Right ventricle myocardium inferior (tissue), 1 donor: ENCODE results near the gene KIF20B. TPM values are rescaled to one million over a fixed set of nuclear protein-coding genes. Genes with fewer than 3 reads are reported as not detected.

Experiments used
- ATAC-seq: fragments of 200-7000 bp; cut with Tn5 transposase; one replicate; pipeline ENCODE4 v1.9.1; 2020; ENCODE audit warnings: mild to moderate bottlenecking, moderate library complexity
- DNase-seq: peaks from one replicate; pipeline ENCODE4 v3.0.0; 2021; ENCODE audit errors: missing footprints
- intact Hi-C: fragments of 100-400 bp; cut with DNase I; formaldehyde crosslinking; loops from one replicate; pipeline ENCODE4 v1.11.0; 2022
- long read RNA-seq: library from polyadenylated mRNA; unstranded; transcript quantifications from one replicate; pipeline ENCODE4 v2.0.0, GENCODE V29; 2021
- total RNA-seq: library from RNA; stranded (reverse); fragmentation: NEBNext Ultra II Directional; extraction: Animal tissue kit (Norgen Biotek cat#: 25700); gene quantifications from one replicate; pipeline ENCODE4 v1.2.1, GENCODE V29; 2021
- donor health status: DM: no; HTN: yes; CAD: no; lungs with severe emphysema.

Gene KIF20B
- 3.0 TPM for total RNA-seq
- long read RNA-seq, partial matches to known transcripts, result 1 of 1 reads
- long read RNA-seq, other reads (novel, unspliced or antisense), result 0 of 1 reads

- ATAC-seq, result peak; percentile 100
- intact Hi-C loops, result loop anchor here (1.0 to 2.0 kb wide), 2 partner anchors 56 to 275 kb away; partner anchors contain the start of gene PANK1
- peak; percentile 97 for DNase-seq
Observed at GRCh38 chr10:89701242-89702120, at the start of gene KIF20B. TSS of gene KIF20B (plus strand) at chr10:89701590. CDS start at chr10:89705295, 3,705 bp downstream.

- intact Hi-C loops, result no loop called here
- DNase-seq (no peak), ATAC-seq (no peak)
Observed at GRCh38 chr10:89651916-89652573, 49.3 kb upstream of the KIF20B start.

DNA sequence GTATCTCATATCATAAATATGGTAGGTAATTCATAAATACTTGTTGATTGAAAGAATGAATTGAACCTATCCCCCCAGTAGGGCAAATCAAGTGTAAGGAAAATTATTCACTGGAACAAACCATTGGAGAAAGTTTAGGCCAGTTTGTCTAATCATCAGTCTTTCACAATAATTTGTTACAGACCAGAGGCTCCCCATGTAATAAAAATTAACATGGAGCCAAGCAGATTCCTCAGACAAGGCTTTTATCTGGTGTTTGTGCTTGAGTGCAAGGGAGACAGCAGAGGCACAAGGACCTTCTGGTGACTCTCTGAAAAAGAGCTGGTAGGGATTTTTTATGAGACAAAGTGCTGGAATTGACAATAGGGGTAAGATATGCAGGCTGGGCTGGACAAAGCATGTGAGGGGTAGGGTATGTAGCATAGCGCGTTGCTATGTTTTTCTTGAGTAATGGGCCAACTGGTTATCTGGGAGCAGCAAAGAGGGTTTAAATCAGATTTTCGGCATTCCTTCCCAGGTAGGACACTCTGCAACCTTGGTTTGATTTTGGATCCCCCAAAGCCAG is 48.5 kb upstream of the KIF20B start:
- DNase-seq (no peak), ATAC-seq (no peak)
- intact Hi-C loops, result no loop called here

GRCh38 chr10:89653410-89653869 is 48.0 kb upstream of the KIF20B start:
- no peak for ATAC-seq
- intact Hi-C loops, result no loop called here
- DNase-seq, result no peak

DNA sequence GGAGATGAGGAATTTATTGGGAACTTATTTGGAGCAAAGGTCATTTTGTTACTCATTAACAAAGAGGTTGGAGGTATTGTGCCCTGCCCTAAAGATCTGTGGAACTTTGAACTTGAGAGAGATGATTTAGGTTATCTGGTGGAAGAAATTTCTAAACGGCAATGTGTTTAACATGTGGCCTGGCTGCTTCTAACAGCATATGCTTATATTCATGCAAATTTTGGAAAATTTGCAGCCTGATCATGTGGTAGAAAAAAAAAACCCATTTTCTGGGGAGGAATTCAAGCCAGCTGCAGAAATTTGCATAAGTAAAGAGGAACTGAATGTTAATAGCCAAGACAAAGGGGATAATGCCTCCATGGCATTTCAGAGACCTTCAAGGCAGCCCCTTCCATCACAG is 45.7 kb upstream of the KIF20B start:
- ATAC-seq (no peak), DNase-seq (no peak)
- intact Hi-C loops, result no loop called here

DNA sequence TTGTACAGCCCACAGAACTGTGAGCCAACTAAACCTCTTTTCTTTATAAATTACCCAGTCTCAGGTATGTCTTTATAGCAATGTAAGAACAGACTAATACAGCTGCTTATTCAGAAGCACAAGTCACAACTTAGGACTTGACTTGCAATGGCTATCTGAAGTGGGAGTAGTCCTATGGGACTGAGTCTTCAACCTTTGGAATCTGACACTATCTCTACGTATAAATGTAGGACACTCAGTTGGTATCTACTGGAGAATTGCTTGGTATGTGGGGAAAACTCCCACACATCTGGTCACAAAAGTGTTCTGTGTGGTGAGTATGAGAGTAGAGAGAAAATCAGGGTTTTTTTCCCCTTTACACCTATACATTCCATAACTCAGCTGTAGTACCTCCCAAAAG is 44.1 kb upstream of the KIF20B start:
- ATAC-seq (no peak), DNase-seq (no peak)
- intact Hi-C loops, result no loop called here

DNA sequence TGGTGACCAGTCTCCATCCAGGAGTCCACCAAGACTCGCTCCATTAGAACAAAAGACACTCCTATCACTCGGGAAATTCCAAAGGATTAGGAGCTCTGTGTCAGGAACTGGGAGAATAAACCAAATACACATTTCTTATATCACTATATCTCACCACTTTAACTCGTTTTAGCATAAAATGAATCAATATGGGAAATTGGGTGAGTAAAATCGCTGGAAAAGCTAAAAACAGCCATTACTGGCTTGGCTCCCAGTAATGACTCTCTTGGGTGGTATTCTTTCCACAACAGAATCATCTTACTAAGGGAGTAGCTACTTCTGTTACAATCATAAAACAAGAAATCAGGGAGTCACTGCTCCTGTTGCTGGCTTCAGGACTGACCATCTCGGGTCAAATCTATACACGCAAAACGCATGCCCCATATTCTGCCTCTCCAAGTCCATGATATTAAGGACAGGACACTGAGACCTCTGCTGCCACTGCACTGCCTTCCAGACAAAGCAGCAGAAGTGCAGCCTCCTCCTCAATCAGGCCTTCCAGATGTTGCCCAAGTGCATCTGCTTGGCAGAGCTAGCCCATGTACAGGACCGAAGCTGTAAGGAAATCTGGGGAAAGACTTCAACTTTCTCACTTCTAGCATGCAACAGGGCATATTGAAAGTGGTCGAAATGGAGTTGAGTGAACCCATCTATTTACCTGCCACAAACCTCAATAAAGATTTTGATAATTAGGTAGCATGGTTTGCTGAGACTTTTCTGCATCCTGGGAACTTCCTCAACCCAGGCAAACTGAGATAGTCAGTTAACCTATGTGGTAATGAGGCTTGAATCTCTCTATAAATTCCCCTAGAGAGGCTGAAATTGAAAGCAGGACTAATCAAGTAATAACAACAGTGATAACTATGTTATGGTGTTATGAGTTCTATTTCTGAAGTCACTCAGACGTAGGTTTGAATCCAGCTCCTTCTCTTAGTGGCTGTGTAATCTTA is 42.0 kb upstream of the KIF20B start:
- ATAC-seq (no peak), DNase-seq (no peak)
- intact Hi-C loops, result no loop called here

GRCh38 chr10:89662596-89662995 is 38.8 kb upstream of the KIF20B start:
- intact Hi-C loops, result no loop called here
- ATAC-seq (no peak), DNase-seq (no peak)

DNA sequence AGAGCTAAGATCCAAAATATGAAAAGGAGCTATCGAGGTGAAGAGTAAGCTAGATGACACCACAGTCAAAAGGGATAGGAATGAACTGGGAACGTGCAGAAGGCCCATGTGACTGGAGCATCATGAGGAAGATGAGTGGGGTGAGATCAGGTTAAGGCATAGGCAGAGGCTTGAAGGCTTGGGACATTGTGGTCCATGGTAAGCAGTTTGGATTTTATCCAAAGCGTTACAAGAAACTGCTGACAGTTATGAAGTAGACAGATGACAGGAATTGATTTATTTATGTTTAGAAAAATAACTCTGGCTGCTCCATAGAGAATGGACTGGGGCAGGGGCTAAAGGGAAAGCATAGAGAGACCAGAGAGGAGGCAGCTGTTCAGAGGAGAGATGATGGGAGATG is 38.2 kb upstream of the KIF20B start:
- ATAC-seq, result peak; percentile 63
- no peak for DNase-seq
- intact Hi-C loops, result no loop called here

DNA sequence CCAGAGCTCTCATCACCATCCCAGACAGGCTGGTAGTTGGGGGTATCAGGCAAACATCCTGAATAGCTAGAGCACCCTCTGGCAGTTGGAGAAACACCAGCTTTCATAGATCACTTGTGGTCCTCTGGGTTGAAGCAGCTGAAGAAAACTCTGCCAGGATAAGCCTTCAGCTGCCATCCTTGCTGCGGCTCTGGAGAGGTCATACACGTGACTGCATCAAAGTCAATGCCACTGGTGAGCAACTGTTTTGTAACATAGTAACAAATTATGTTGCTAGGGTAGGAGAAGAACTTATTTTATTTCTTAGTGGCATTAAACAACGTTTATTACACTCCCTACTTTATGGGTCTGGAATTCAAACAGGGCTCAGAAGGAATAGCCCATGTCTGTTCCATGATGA is 37.2 kb upstream of the KIF20B start:
- intact Hi-C loops, result no loop called here
- ATAC-seq (peak; percentile 61), DNase-seq (no peak)

GRCh38 chr10:89665302-89665701 is 36.1 kb upstream of the KIF20B start:
- DNase-seq (no peak), ATAC-seq (no peak)
- intact Hi-C loops, result no loop called here

DNA sequence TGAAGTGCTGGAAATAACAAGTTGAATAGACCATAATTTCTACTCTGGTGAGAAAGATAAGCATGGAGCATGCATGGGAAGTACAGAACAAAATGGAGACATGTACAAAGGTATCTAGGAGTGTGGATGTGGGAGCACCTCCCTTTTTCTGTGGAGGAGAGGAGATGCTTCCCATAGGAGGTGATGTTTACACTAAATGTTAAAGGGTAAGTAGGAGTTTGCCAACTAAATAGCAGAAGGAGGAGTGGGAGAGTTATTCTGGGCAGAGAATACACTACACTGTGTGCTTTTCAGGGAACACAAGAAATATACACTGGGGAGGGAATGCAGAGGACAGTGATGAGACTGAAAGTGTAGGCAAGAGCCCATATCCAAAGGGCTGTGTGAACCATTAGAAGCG is 35.3 kb upstream of the KIF20B start:
- ATAC-seq (no peak), DNase-seq (no peak)
- intact Hi-C loops, result no loop called here

DNA sequence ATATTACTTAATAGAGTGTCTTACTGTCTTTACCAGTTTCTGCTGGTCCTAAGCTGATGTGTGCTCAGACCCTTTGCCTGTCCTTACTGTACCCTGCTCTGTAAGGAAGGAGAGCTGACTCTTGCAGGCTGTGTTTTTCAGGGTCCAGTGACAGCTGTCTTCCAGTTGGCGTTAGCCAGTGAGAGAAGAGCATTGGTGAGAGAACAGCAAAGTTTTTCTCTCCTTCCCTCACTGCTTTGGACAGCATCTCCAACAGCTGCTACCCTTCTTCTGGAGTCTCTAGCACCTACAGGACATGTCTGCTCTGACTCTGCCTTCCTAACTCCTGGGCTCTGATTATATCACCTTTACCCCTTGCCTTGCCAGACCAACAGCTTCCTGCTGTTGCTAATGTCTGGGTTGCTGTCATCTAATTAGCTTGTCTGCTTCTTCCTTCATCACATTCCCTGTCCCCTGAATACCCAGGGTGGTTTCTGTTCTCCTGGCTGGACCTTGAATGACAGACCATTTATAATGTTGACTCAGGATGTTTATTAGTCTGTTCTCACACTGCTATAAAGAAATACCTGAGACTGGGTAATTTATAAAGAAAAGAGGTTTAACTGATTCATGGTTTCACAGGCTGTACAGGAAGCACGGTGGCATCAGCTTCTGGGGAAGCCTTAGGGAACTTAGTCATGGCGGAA is 32.9 kb upstream of the KIF20B start:
- ATAC-seq (no peak), DNase-seq (no peak)
- intact Hi-C loops, result no loop called here

DNA sequence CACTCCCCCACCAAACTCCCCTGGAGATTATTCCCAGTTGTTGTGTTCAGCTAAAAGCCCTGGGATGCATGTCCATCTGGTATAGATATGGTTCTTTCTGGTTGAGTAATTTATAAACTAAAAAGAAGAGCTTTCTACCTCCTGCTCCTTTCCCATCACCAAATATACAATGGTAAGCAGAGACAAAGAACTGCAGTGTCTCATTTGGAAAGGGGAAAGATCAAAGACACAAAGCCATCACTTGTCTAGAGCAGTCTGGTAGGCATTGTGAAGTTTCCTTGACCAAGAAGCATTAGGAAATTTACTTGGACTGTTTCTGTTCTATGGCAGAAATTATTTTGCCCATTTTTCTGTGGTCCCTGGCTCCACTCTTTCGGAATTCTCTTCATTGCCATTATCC is 31.4 kb upstream of the KIF20B start:
- no peak for DNase-seq
- no peak for ATAC-seq
- intact Hi-C loops, result no loop called here

GRCh38 chr10:89670926-89671325 is 30.5 kb upstream of the KIF20B start:
- DNase-seq, result no peak
- intact Hi-C loops, result no loop called here
- no peak for ATAC-seq

DNA sequence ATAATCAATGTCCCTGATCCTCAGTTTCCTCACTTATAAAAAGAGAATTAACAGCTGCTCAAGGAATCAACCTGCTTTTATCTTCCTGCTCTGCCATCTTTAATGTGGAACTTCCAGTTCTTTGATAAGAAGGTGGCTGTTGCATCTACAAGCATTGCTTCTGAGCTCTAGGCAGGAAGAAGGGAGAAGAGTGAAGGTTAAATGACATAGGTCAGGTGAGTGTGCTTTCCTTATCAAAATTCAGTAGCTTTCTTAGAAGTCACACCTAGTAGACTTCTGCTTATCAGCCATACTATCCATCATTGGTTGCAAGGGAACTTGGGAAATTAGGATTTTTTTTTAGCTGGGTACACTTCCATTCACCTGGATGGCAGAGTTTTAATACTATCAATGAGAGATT is 24.0 kb upstream of the KIF20B start:
- ATAC-seq, result no peak
- DNase-seq, result no peak
- intact Hi-C loops, result no loop called here

- ATAC-seq, result no peak
- no peak for DNase-seq
- intact Hi-C loops, result no loop called here
Observed at GRCh38 chr10:89679986-89680385, 21.4 kb upstream of the KIF20B start.

DNA sequence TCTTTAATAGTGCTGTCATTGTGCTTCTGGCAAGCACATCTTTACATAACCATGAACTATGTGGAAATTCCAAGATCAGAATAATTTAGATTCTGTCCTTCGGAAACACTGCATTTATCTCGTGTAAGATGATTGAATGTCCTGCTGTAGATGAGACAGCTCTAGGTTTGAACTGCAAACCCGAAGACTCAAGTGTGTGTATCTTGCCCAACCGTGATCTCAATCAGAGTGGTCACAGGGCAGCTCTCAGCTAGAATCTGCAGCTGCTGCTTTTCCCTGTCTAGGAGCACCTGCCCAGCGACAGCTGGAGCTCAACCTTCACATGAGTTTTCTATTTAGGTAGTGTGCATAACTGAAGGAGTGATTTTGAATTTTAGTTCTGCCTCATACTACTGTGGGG is 17.5 kb upstream of the KIF20B start:
- intact Hi-C loops, result no loop called here
- no peak for DNase-seq
- ATAC-seq, result no peak
